GM06990 (cell line): ENCODE measurements around the gene ADGRG2.

Source experiments
- DNase-seq: peaks from one replicate; pipeline ENCODE4 v3.0.0-alpha.2; 2011; ENCODE audit not compliant: insufficient read length; ENCODE audit errors: extremely low read depth
- H3K27me3 ChIP-seq: replicated peaks from 2 replicates; pipeline ENCODE4 v1.6.0; 2011; ENCODE audit warnings: low read length; ENCODE audit not compliant: control insufficient read depth, insufficient read depth
- H3K36me3 ChIP-seq: 2 replicates; pipeline ENCODE4 v1.5.1; 2011; ENCODE audit warnings: low read length; ENCODE audit not compliant: control insufficient read depth, insufficient read depth
- H3K4me3 ChIP-seq: replicated peaks from 2 replicates; pipeline ENCODE4 v1.5.1; 2011; ENCODE audit warnings: low read depth, mild to moderate bottlenecking, control low read depth, low read length
- CTCF ChIP-seq: IDR thresholded peaks from 2 replicates; pipeline ENCODE4 v1.5.1; 2011; ENCODE audit warnings: low read length, control low read depth, mild to moderate bottlenecking, inconsistent platforms; ENCODE audit not compliant: insufficient read depth, poor library complexity, severe bottlenecking

The ADGRG2 gene

GRCh38 chrX:18956303-18957032 lies 165.8 kb downstream of the ADGRG2 start:
- TF ChIP-seq CTCF = no peak
- no peak for DNase-seq
- H3K27me3 ChIP-seq = no peaks in the 10 kb centered on the region
- no peak overlapping the region for H3K4me3 ChIP-seq
- H3K36me3 ChIP-seq = no peaks in the 10 kb centered on the region; the same call in 1 of the 2 replicates

DNA sequence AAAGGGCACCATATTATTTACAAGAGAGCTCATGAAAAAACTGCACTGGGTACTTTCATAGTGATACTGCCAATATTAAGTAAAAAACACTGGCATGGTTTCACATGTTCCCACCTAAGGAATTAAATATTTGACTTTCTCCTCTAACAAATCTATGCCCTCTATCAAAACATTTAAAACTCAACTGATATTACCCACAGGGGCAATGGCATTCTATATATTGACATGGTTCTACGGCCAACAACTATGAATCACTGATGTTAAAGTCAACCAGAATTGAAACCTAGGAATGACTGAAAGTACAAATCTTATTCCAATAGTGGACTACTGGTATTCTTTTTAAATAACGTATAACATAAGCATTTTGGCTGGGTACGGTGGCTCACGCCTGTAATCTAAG lies 166.6 kb downstream of the ADGRG2 start:
- no peak for DNase-seq
- Histone ChIP-seq H3K27me3 (no peaks in the 10 kb centered on the region), H3K36me3 (no peaks in the 10 kb centered on the region; the same call in 1 of the 2 replicates), H3K4me3 (no peak overlapping the region)
- TF ChIP-seq CTCF = no peak

- DNase-seq = no peak
- H3K36me3 ChIP-seq = no peaks in the 10 kb centered on the region; the same call in none of the 2 replicates
- TF ChIP-seq CTCF = no peak
Measured at GRCh38 chrX:18951032-18951431, 171.2 kb downstream of the ADGRG2 start.

GRCh38 chrX:18949944-18950301 lies 172.3 kb downstream of the ADGRG2 start:
- Histone ChIP-seq H3K4me3 (no peak overlapping the region), H3K27me3 (no peaks in the 10 kb centered on the region), H3K36me3 (no peaks in the 10 kb centered on the region; the same call in none of the 2 replicates)
- no peak for DNase-seq
- TF ChIP-seq CTCF = no peak

More at GRCh38 chrX:18951032-18951431, 171.2 kb downstream of the ADGRG2 start:
- no peaks in the 10 kb centered on the region for H3K27me3 ChIP-seq
- H3K4me3 ChIP-seq = no peak overlapping the region

DNA sequence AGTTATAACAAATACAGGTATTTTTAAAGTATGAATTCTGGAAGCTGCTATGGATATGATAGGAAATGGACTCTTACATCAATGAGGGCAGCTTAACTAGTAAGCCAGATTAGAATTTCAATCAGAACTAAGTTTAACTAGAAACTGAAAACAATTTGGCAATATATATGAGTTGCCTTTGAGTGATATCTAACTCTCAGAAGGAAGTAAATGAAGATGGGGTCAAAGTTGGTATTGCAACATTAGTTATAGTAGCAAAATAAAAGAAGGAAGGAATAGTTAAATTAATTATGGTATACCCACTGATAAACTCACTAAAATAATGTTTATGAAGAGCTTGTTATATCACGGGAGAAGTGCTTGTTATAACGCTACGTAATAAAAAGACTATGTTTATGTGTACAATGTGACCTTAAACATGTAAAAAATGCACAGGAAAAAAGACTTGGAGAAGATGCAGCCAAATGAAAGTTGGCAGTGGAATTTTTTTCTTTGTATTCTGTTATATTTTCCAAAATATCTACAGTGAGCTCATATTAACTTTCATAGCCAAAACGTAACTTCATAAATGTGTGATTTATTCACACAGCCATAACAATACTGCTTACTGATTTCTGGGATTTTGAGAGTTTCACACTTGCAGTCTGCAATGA lies 172.9 kb downstream of the ADGRG2 start:
- Histone ChIP-seq H3K4me3 (no peak overlapping the region), H3K27me3 (no peaks in the 10 kb centered on the region), H3K36me3 (no peaks in the 10 kb centered on the region; the same call in none of the 2 replicates)
- no peak for TF ChIP-seq CTCF
- no peak for DNase-seq
